ENCODE data around the gene GHRHR.

The GHRHR gene

DNA sequence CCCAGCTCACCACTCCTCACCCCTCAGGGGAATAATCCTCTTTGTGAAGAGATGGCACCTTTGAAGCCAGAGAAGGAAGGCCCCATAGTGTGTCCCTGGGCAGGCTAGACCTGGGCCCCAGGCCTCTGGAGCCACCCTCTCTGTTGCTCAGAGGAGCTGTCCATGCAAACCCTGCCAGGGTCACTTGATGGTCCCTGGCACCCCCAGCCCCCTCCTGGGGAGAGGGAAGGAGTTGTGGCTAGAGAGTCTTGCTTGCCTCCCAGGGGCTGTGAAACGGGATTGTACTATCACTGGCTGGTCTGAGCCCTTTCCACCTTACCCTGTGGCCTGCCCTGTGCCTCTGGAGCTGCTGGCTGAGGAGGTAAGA lies 5.8 kb downstream of the GHRHR start:
- no peak for DNase-seq

DNA sequence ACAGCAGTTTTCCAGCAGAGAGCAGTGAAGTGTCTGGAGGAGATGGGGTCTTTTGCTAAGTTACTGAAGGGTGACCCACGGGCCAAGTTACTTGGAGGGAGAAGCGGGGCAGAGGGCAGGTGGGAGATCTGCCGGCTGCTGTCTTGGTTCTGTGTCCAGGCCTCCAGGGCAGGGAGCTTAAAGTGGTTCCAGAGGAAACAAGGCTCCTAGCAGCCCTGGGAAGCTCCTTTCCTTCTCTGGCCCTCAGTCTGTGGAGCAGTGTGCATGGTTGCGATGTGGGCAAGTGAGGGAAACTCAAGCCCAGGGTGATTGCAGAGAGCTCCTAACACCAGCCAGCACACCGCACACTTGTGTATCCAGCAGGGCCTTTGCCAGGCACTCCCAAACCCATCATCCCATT lies 6.3 kb downstream of the GHRHR start:
- DNase-seq: no peak

DNA sequence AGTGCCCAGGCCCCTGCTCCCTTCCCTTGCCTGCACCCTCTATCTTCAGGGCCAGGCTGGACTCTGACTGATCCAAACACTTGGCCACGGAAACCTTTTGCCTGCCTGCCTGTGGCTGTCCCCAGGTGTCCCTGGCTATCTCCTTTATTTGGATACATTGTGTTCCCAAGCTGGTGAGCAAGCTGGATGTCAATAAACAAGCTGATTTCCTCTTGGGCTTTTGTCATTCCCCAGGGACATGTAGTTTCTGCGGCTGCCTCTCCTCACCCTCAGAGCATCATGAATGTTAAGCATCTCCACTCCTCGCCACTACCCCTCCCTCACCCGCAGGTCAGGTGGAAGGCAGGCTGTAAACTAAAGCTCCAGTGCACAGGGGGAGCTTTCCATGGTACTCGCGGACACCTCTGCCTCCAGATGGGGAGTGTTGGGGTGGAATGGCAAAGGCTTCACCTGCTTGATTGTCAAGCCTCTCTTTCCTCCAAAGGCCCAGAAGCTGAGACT lies 6.9 kb downstream of the GHRHR start:
- no peak for DNase-seq

- no peak for DNase-seq
Measured at GRCh38 chr7:30971440-30971839, 7.7 kb downstream of the GHRHR start.

- no peak for DNase-seq
Measured at GRCh38 chr7:30971840-30972563, 8.2 kb downstream of the GHRHR start.

- DNase-seq: no peak
Measured at GRCh38 chr7:30973292-30973691, 9.5 kb downstream of the GHRHR start.

GRCh38 chr7:30973791-30974604 lies 10.2 kb downstream of the GHRHR start:
- no peak for DNase-seq

GRCh38 chr7:30974605-30975255 lies 11.0 kb downstream of the GHRHR start:
- DNase-seq: peak; percentile 35

DNA sequence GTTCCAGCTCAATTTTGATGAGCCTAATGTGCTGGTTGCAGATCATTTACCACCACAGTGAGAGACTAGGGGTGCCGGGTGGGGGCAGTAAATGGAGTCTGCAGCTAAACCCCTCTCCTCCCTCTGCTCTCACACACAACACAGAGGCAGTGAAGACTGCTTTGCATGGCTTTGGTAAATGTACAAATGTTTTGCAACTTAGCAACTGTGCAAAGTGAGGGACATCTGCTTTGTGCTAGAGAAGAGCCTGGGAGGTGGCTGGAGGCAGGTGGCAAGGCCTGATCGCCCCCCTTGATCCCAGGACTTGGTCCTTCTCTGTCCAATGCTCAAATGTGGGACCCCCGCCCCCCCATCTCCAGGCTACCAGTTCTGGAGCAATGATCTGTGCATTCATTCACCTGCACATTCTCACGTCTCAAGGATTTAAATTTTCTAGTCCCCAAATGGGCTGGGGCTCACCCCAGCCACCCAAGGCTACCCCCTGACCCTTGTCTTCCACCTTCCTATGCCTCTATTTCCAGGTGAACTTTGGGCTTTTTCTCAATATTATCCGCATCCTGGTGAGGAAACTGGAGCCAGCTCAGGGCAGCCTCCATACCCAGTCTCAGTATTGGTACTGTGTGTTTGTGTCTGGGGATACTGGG lies 11.6 kb downstream of the GHRHR start:
- no peak for DNase-seq

- DNase-seq: no peak
Measured at GRCh38 chr7:30976381-30976780, 12.6 kb downstream of the GHRHR start.

- DNase-seq: no peak
Measured at GRCh38 chr7:30977222-30977621, 13.5 kb downstream of the GHRHR start.

- peak; percentile 23 for DNase-seq
Measured at GRCh38 chr7:30977896-30978564, 14.3 kb downstream of the GHRHR start.

DNA sequence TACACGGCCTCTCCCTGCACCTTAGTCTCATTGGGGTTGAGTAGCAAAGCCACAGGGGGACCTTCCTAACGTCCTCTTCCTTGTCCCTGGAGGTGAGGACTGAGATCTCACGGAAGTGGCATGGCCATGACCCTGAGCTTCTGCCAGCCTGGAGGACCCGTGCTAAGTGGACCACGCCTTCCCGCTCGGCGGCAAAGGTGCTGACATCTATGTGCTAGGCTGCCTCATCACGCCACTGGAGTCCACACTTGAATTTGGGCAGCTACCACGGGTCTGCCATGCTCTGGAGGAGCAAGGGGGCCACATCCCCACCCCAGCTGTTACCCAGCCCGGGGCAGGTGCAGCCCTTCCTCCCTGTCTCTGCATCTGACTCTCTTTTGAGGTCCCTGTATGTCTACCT lies 15.3 kb downstream of the GHRHR start:
- no peak for DNase-seq

DNA sequence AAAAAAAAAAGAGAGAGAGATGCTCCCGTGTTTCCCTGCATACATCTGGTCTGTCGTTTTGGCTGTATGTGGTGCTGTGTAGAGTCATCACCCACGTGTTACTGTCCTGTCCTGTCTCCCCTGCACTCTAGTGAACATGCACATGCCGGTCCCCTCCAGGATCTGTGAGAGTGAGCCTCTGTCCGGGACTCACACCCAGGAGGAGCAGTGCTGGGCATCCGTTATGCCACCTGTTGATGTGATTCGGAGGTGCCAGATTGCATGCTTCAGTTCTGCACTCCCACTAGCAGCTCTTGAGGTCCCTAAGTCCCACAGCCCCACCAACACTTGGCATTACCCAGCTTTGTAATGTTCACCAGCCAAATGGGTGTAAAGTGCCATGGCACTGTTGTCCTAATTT lies 16.4 kb downstream of the GHRHR start:
- DNase-seq: no peak

- DNase-seq: no peak
Measured at GRCh38 chr7:30980751-30981150, 17.0 kb downstream of the GHRHR start.

- DNase-seq: peak; percentile 73
Measured at GRCh38 chr7:30983042-30983913, 19.5 kb downstream of the GHRHR start.

DNA sequence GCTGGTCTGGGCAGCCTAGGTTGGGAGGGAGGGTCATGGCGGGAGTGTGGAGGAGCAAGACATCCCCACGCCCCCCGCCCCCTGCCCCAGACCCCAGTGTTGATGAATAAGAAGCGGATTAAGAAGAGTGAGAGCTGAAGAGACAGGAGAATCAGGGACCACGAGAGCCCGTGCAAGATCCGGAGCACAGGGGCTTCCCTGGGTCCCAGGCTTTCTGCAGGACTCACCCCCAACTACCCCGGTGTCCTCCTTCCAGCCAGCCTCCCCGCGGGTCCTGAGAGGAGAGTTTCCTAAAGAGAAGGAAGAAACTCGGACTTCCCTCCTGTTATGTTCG lies 20.1 kb downstream of the GHRHR start:
- no peak for DNase-seq

GRCh38 chr7:30984359-30985107 lies 20.8 kb downstream of the GHRHR start:
- DNase-seq: no peak

DNA sequence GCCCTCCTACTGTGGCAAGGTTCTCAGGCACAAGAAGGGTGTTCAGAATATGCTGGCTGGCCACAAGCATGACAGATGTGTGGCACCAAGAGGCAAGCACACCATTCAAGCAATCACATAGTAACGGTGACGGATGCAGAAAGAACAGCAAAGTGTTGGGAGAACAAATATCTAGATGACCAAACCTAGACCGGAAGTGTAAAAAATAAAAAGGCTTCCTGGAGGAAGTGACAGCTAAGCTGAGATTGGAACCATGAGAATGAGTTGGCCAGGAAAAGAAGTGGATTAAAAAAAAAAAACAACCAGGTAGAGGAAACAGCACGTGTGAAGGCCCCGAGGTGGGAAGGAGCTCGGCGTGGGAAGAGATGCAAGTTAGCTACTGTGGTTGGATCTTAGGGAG lies 22.0 kb downstream of the GHRHR start:
- DNase-seq: no peak

DNA sequence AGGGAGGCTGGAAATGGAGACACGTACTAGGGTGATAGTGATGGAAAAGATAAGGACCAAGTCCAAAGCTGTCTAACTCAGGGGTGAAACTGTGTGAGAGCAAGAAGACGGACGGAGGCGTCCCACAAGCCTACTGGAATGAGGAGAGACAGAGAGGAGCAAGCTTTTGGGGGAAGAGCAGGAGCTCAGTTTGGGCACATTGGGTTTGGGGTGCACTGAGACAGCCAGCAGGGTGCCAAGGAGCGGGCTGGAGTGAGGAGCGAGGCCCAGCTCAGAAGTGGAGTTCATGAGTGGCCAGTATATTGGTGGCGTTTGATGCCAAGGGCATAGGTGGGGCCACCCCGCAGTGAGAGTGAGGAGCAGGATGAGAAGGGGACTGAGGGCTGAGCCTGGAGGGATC lies 22.6 kb downstream of the GHRHR start:
- DNase-seq: no peak

DNA sequence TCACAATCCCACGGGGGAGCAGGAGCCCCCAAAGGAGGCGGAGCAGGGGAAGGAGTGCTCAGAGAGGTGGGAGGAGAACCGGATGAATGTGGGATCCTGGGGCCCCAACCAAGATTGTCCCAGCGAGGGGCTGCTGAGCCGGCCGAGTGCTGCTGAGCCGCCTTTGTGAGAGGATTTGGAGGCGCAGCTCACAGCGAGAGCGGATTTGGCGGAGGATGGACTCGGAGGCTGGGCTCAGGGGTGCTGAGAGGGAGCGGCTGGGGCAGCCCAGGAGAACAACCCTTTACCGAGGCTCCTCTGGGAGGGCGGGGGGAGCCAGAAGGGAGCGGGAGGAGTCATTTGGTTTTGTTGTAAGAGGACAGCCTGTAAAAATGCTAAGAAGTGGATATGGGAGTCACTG lies 23.0 kb downstream of the GHRHR start:
- DNase-seq: no peak
